Endothelial cell of umbilical vein (primary cell): ENCODE measurements around the gene GUCY2D.

Experiments
- EZH2 ChIP-seq: IDR thresholded peaks from 2 replicates; pipeline ENCODE4 v1.6.1; 2012; ENCODE audit warnings: borderline replicate concordance, low read depth, mild to moderate bottlenecking, moderate library complexity, low read length, inconsistent platforms; ENCODE audit not compliant: severe bottlenecking
- GATA2 ChIP-seq: IDR thresholded peaks from 2 replicates; pipeline ENCODE4 v1.7.0; 2011; ENCODE audit warnings: low read depth, mild to moderate bottlenecking, moderate library complexity, mixed read lengths, low read length; ENCODE audit not compliant: insufficient read length, insufficient read depth
- MYC ChIP-seq: IDR thresholded peaks from one replicate; pipeline ENCODE4 v1.6.1; 2011; ENCODE audit warnings: mild to moderate bottlenecking, low read depth, low read length
- POLR2A ChIP-seq: IDR thresholded peaks from 2 replicates; pipeline ENCODE4 v1.6.1; 2012; ENCODE audit warnings: low read depth, mild to moderate bottlenecking, control low read depth, low read length
- POLR2AphosphoS5 ChIP-seq: IDR thresholded peaks from 2 replicates; pipeline ENCODE4 v1.6.1; 2012; ENCODE audit warnings: low read depth, mild to moderate bottlenecking, control low read depth, low read length, moderate library complexity; ENCODE audit not compliant: insufficient read depth
- TF ChIP-seq, protein P1 (sequence below), 2 donors: IDR thresholded peaks; 1 replicate in 1 of 2; 2 replicates in 1 of 2; pipeline ENCODE4 v1.5.1; 2011; ENCODE audit warnings: low read length in 2 of 2, mild to moderate bottlenecking in 2 of 2, moderate library complexity in 2 of 2, control low read depth in 1 of 2, inconsistent platforms in 1 of 2, low read depth in 1 of 2; ENCODE audit not compliant: insufficient read depth in 1 of 2; ENCODE audit errors: extremely low read depth in 1 of 2
- TF ChIP-seq, protein P2 (sequence below): IDR thresholded peaks from 2 replicates; pipeline ENCODE4 v1.6.1; 2011; ENCODE audit not compliant: insufficient read depth, insufficient read length

- TF ChIP-seq, protein P1, sequence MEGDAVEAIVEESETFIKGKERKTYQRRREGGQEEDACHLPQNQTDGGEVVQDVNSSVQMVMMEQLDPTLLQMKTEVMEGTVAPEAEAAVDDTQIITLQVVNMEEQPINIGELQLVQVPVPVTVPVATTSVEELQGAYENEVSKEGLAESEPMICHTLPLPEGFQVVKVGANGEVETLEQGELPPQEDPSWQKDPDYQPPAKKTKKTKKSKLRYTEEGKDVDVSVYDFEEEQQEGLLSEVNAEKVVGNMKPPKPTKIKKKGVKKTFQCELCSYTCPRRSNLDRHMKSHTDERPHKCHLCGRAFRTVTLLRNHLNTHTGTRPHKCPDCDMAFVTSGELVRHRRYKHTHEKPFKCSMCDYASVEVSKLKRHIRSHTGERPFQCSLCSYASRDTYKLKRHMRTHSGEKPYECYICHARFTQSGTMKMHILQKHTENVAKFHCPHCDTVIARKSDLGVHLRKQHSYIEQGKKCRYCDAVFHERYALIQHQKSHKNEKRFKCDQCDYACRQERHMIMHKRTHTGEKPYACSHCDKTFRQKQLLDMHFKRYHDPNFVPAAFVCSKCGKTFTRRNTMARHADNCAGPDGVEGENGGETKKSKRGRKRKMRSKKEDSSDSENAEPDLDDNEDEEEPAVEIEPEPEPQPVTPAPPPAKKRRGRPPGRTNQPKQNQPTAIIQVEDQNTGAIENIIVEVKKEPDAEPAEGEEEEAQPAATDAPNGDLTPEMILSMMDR (IDR thresholded peaks at IDR 0.05; ENCODE audit: extremely low read depth in 1 of 2, insufficient read depth in 1 of 2, low read depth in 1 of 2, low read length in 2 of 2) = no peak
- TF ChIP-seq EZH2 (no peak), MYC (no peak), POLR2AphosphoS5 (no peak), GATA2 (no peak), POLR2A (no peak)
- TF ChIP-seq, protein P2, sequence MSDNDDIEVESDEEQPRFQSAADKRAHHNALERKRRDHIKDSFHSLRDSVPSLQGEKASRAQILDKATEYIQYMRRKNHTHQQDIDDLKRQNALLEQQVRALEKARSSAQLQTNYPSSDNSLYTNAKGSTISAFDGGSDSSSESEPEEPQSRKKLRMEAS = no peak
Observed at GRCh38 chr17:7956228-7956965, 46.0 kb upstream of the GUCY2D start.
